K562 (cell line): ENCODE measurements around the gene SLC12A1. TPM values are rescaled to one million over a fixed set of nuclear protein-coding genes. Genes with fewer than 3 reads are reported as not detected.

Source experiments
- ETS2 ChIP-seq: IDR thresholded peaks from 2 replicates; pipeline ENCODE4 v1.6.1; 2016; ENCODE audit warnings: borderline replicate concordance, missing genetic modification characterization, mild to moderate bottlenecking, moderate library complexity, missing compliant biosample characterization; ENCODE audit not compliant: poor library complexity, severe bottlenecking
- ID3 ChIP-seq, 2 experiments: fragments of 250-450 bp in 1 of 2; fragments of 450-650 bp in 1 of 2; sonication (Bioruptor Pico) in 1 of 2; IDR thresholded peaks; 2 replicates each; pipeline versions ENCODE4 v1.6.1 to v1.8.0; 2016 to 2021; ENCODE audit warnings: mild to moderate bottlenecking in 2 of 2, moderate library complexity in 2 of 2, missing compliant biosample characterization in 1 of 2, missing genetic modification characterization in 1 of 2
- JUND ChIP-seq, 2 experiments: IDR thresholded peaks; 2 replicates in 1 of 2; 3 replicates in 1 of 2; pipeline ENCODE4 v1.6.1; 2011; ENCODE audit warnings: borderline replicate concordance in 2 of 2, low read depth in 2 of 2, low read length in 2 of 2, improper control_type of control experiment in 1 of 2, missing biosample characterization in 1 of 2, missing genetic modification characterization in 1 of 2, missing genetic modification reagents in 1 of 2
- MCM7 ChIP-seq, 2 experiments: fragments of 450-650 bp; IDR thresholded peaks; 2 replicates each; pipeline ENCODE4 v1.6.1; 2016 to 2018
- PHB ChIP-seq: fragments of 250-450 bp; sonication (Bioruptor Pico); IDR thresholded peaks from 2 replicates; pipeline ENCODE4 v1.5.0; 2021
- PRPF4 ChIP-seq: fragments of 200-400 bp; formaldehyde crosslinking; IDR thresholded peaks from one replicate; pipeline ENCODE4 v1.6.1; 2017; ENCODE audit warnings: low read length, low read depth, mild to moderate bottlenecking; ENCODE audit not compliant: insufficient read depth, poor library complexity, severe bottlenecking
- REST ChIP-seq, 2 experiments: fragments of 450-650 bp; formaldehyde crosslinking in 1 of 2; IDR thresholded peaks; 2 replicates each; pipeline versions ENCODE4 v1.4.0 to v1.6.1; 2014 to 2020; ENCODE audit warnings: mild to moderate bottlenecking in 2 of 2, borderline replicate concordance in 1 of 2, low read depth in 1 of 2
- ZNF175 ChIP-seq: fragments of 200-800 bp; sonication (Bioruptor generic); IDR thresholded peaks from 2 replicates; pipeline ENCODE4 v1.6.1; 2016; ENCODE audit warnings: low read depth, mild to moderate bottlenecking, missing genetic modification characterization, missing compliant biosample characterization
- polyA plus RNA-seq, 8 experiments: library from polyadenylated mRNA; depleted of rRNA in 4 of 8; stranded (reverse) in 5 of 8; unstranded in 3 of 8; fragments of >200 nt; fragmentation: Nextera tagmentation in 2 of 8; fragmentation: Illumina TruSeq in 1 of 8; extraction: Ambion mirVana in 2 of 8; extraction: Trizol in 1 of 8; gene quantifications; 2 replicates each; pipeline versions ENCODE4 v1.2.1 to v1.2.3, GENCODE V29; 2011 to 2014; ENCODE audit warnings: inconsistent platforms in 1 of 8, missing spikeins in 1 of 8
- total RNA-seq, 7 experiments: library from RNA; depleted of rRNA in 6 of 7; stranded (reverse); fragments of >200 nt in 6 of 7; fragmentation: Illumina TruSeq in 2 of 7; extraction: Trizol in 2 of 7; gene quantifications; 2 replicates each; pipeline versions ENCODE4 v1.2.1 to v1.2.3, GENCODE V29; 2011 to 2021; ENCODE audit warnings: low replicate concordance in 1 of 7

SLC12A1 gene
- total and polyA plus RNA-seq, 9 of the 15 experiments (the other 6 are each of a cell fraction or from before 2014, with no cell fraction given), result not detected

- no peak for TF ChIP-seq REST (IDR thresholded peaks at IDR 0.05; ENCODE audit: borderline replicate concordance)
- no peak for TF ChIP-seq REST (CRISPR knock-in tag; IDR thresholded peaks at IDR 0.05; ENCODE audit: low read depth)
- TF ChIP-seq ETS2, result no peak
- TF ChIP-seq PRPF4, result no peak
- TF ChIP-seq PHB (CRISPR knock-in tag), result no peak
- no peak for TF ChIP-seq ZNF175 (CRISPR knock-in tag)
- TF ChIP-seq JUND (IDR thresholded peaks at IDR 0.05; ENCODE audit: borderline replicate concordance, low read depth, low read length), result no peak
- TF ChIP-seq JUND (tag; IDR thresholded peaks at IDR 0.05; ENCODE audit: borderline replicate concordance, low read depth, low read length), result no peak
- TF ChIP-seq ID3 (CRISPR knock-in tag; IDR thresholded peaks at IDR 0.05), result no peak
- TF ChIP-seq ID3 (tag; IDR thresholded peaks at IDR 0.05), result no peak
- no peak for TF ChIP-seq MCM7 (IDR thresholded peaks at IDR 0.05)
Measured at GRCh38 chr15:48306639-48307038, 100.5 kb downstream of the SLC12A1 start (continued).
